GM10248 (cell line): Measurements from ENCODE around the gene LGR6.

ENCODE experiments used
- CTCF ChIA-PET: fragments of 300-600 bp; sonication (Branson Sonifier 250); formaldehyde crosslinking; extraction: SDS; loops from one replicate; lab custom pipeline; 2021; ENCODE audit warnings: antibody characterized with exemption; lab: Yijun Ruan, JAX
- POLR2A ChIA-PET: fragments of 350-650 bp; sonication (Branson Sonifier 250); formaldehyde crosslinking; extraction: SDS; loops from one replicate; lab custom pipeline; 2020; ENCODE audit warnings: antibody characterized with exemption; lab: Yijun Ruan, JAX
- DNase-seq: peaks from one replicate; pipeline ENCODE4 v3.0.0; 2012; ENCODE audit errors: extremely low spot score
- TF ChIP-seq, protein P1 (sequence below): IDR thresholded peaks from 2 replicates; pipeline ENCODE4 v1.5.1; 2012; ENCODE audit warnings: mild to moderate bottlenecking, low read depth; ENCODE audit errors: extremely low read depth, missing control alignments, control extremely low read depth

Gene LGR6

GRCh38 chr1:202324646-202325045, 131.0 kb downstream of the LGR6 start:
- POLR2A ChIA-PET = no interaction called here

DNA sequence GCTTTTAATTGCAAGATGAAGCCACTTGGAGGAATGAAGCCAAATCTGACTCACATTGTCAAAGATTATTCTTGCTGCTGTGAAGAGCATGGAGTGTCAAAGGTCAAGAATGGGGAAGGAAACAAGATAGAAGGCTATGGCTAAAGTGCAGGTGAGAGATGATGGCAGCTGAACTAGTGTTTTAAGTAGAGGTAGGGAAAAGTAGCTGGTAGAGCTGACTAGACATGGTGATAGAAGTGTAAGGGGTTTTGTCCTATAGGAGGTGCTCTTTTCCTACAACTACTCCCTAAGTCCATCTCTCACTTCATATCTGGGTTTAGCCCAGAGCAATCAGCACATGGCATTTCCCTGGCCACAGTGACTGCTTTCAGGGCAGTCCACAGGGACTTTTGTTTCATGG, 136.3 kb downstream of the LGR6 start:
- ChIA-PET CTCF (interaction anchor here (1.3 to 2.2 kb wide), 3 partner anchors 13 to 137 kb away, joined by 3 to 17 read pairs (median 3); partner anchors contain the start of gene LGR6), POLR2A (no interaction called here)
- no peak for DNase-seq
- TF ChIP-seq, protein P1, sequence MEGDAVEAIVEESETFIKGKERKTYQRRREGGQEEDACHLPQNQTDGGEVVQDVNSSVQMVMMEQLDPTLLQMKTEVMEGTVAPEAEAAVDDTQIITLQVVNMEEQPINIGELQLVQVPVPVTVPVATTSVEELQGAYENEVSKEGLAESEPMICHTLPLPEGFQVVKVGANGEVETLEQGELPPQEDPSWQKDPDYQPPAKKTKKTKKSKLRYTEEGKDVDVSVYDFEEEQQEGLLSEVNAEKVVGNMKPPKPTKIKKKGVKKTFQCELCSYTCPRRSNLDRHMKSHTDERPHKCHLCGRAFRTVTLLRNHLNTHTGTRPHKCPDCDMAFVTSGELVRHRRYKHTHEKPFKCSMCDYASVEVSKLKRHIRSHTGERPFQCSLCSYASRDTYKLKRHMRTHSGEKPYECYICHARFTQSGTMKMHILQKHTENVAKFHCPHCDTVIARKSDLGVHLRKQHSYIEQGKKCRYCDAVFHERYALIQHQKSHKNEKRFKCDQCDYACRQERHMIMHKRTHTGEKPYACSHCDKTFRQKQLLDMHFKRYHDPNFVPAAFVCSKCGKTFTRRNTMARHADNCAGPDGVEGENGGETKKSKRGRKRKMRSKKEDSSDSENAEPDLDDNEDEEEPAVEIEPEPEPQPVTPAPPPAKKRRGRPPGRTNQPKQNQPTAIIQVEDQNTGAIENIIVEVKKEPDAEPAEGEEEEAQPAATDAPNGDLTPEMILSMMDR = no peak

More at GRCh38 chr1:202324646-202325045, 131.0 kb downstream of the LGR6 start:
- CTCF ChIA-PET = interaction anchor here (1.1 to 1.7 kb wide), 2 partner anchors 19 to 132 kb away, joined by 3 to 5 read pairs; no protein-coding TSS in a partner anchor
- TF ChIP-seq, protein P1 = no peak
- no peak for DNase-seq

DNA sequence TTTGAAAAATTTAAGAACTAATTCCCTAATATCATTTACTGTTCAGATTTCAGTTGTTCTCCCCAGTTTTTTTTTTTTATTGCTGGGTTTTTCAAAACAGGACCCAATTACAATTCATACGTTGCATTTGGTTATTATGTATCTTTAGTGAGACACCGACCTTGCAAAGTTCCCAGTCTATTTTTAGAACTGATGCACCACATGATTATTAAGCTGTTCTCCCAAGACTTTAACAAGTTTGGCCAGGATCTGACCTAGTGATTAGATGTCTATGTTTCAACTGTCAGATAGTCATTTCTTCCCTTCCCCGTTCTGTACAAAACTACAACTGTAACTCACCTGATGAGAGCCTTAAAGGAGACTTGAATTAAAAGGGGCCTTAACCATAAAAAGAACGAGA, 140.3 kb downstream of the LGR6 start:
- TF ChIP-seq, protein P1 = no peak
- CTCF ChIA-PET = interaction anchor here (1.1 to 1.2 kb wide), 3 partner anchors 14 to 141 kb away, joined by 3 to 4 read pairs (median 3); partner anchors contain the start of gene LGR6
- no peak for DNase-seq
- POLR2A ChIA-PET = no interaction called here

- CTCF ChIA-PET = interaction anchor here (0.7 to 2.4 kb wide), 16 partner anchors 8 to 376 kb away, joined by 3 to 7 read pairs (median 3); no protein-coding TSS in a partner anchor
- TF ChIP-seq, protein P1 = peak; percentile 51
- POLR2A ChIA-PET = no interaction called here
- no peak for DNase-seq
Measured at GRCh38 chr1:202343652-202344349, 150.2 kb downstream of the LGR6 start.

DNA sequence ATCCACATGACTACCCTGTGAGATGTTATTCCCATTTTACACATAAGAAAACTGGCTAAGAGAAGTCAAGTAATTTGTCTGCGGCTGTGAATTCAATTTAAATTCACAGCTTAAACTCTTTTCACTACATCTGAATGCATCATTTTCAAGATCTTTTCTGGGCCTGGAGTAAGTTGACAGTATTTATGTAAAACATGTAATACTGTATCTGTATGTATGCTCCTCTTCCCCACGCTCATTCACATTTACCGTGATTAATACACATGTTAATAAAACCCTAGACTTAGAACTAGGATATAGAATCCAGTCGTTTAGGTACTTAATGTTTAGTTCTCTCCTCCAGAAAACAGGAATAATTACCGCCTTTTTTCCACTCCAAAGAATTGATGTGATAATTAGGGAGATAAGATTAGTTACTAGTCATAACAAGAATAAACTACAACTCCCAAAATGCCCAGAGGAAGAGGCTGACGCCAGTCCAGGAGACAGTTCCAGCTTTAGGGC, 154.5 kb downstream of the LGR6 start:
- POLR2A ChIA-PET = no interaction called here
- no peak for DNase-seq
- TF ChIP-seq, protein P1 = no peak
- CTCF ChIA-PET = interaction anchor here (2.5 kb wide), 1 partner anchor 17 kb away, joined by 7 read pairs; no protein-coding TSS in a partner anchor

DNA sequence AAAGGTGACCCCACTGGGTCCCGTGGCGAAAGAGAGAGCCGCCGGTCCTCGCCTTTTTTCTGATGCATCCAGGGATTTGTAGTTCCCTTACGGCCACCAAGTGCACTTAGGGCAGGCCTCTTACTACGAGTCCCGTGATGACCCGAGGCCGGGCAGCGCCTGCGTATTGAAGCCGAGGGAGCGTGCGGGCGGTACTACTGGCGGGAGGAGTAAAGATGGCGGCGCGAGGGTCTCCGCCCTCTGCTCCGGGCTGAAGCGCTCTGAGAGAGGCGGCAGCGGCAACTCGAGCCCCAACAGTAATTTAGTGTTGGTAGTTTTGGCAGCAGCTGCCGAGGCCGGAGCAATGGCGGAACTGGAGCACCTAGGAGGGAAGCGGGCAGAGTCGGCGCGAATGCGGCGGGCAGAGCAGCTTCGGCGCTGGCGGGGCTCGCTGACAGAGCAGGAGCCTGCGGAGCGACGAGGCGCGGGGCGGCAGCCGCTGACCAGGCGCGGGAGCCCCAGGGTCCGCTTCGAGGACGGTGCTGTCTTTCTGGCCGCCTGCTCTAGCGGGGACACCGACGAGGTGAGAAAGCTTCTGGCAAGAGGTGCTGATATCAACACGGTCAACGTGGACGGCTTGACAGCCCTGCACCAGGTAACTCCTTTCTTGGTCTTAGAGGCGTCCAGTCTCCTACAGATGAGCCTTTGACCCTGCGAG, 155.1 kb downstream of the LGR6 start, which contains the start of gene PPP1R12B:
Gene PPP1R12B, plus strand, starts transcription at position 191 of the 697 bp plus-strand sequence. Its CDS starts 153 bp downstream, at position 344.
- peak; percentile 91 for DNase-seq
- POLR2A ChIA-PET = no interaction called here

More for the DNA sequence above, 155.1 kb downstream of the LGR6 start, which contains the start of gene PPP1R12B:
- CTCF ChIA-PET = interaction anchor here (1.3 to 2.5 kb wide), 3 partner anchors 13 to 371 kb away, joined by 4 to 7 read pairs (median 4); no protein-coding TSS in a partner anchor
- TF ChIP-seq, protein P1 = no peak
